ENCODE results near the gene CABCOCO1. TPM values are rescaled to one million over a fixed set of nuclear protein-coding genes. Genes with fewer than 3 reads are reported as not detected.

The CABCOCO1 gene
- total RNA-seq, 1 donor from 2014 or later, result 0.19 TPM

DNA sequence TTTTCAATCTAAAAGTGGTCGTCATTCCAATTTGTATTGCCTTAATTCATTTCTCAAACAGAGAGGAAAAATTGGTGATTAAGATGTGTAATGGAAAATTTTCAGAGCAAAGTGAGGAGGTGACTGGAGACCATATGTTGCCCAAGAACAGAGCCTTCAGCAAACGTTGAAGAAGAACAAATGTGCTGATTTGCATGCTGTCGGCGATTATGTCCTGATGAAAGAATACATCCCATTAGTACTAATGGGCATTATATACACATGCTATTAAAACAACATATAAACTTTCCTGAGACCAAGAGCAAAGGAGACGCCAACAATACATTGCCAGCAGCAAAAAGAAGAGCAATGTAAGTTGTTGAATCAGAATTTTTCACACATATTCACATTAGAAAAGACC is 138.8 kb downstream of the CABCOCO1 start:
- H3K4me1 Mint-ChIP-seq (ENCODE audit: unreplicated experiment), result peaks cover 11% of the 10 kb centered on the region
- no peak overlapping the region for H3K4me3 Mint-ChIP-seq (ENCODE audit: unreplicated experiment)
- H3K27ac Mint-ChIP-seq (ENCODE audit: unreplicated experiment), result no peak overlapping the region
- H3K36me3 Mint-ChIP-seq (ENCODE audit: unreplicated experiment), result no peaks in the 10 kb centered on the region
- no peaks in the 10 kb centered on the region for H3K9me3 Mint-ChIP-seq (ENCODE audit: unreplicated experiment)
- H3K27me3 Mint-ChIP-seq (ENCODE audit: unreplicated experiment), result no peaks in the 10 kb centered on the region
- DNase-seq (ENCODE audit: extremely low spot score, unreplicated experiment), result no peak
- TF ChIP-seq, protein P1, sequence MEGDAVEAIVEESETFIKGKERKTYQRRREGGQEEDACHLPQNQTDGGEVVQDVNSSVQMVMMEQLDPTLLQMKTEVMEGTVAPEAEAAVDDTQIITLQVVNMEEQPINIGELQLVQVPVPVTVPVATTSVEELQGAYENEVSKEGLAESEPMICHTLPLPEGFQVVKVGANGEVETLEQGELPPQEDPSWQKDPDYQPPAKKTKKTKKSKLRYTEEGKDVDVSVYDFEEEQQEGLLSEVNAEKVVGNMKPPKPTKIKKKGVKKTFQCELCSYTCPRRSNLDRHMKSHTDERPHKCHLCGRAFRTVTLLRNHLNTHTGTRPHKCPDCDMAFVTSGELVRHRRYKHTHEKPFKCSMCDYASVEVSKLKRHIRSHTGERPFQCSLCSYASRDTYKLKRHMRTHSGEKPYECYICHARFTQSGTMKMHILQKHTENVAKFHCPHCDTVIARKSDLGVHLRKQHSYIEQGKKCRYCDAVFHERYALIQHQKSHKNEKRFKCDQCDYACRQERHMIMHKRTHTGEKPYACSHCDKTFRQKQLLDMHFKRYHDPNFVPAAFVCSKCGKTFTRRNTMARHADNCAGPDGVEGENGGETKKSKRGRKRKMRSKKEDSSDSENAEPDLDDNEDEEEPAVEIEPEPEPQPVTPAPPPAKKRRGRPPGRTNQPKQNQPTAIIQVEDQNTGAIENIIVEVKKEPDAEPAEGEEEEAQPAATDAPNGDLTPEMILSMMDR (IDR thresholded peaks at IDR 0.05), result no peak

DNA sequence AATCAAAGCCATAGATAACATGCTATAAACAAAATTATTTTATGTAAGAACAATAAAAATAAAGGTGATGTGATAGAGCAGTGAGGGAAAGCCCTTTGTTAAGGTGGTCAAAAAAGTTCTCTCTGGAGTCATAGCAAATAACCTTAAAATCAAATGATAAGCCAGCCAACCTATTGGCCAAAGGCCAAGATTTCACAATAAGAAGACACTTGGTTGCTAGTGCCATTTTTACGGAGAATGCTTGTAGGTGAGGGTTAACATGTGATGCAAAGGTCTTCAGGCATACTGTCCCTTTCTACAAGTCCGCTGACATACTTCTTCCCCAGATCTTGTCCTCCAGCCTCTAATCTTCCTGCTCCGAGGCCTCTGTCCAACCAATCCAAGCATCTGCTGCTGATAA is 140.5 kb downstream of the CABCOCO1 start:
- H3K27ac Mint-ChIP-seq (ENCODE audit: unreplicated experiment), result no peak overlapping the region
- no peaks in the 10 kb centered on the region for H3K27me3 Mint-ChIP-seq (ENCODE audit: unreplicated experiment)
- H3K36me3 Mint-ChIP-seq (ENCODE audit: unreplicated experiment), result no peaks in the 10 kb centered on the region
- H3K9me3 Mint-ChIP-seq (ENCODE audit: unreplicated experiment), result peaks cover 4% of the 10 kb centered on the region
- H3K4me3 Mint-ChIP-seq (ENCODE audit: unreplicated experiment), result no peak overlapping the region
- TF ChIP-seq, protein P1 (IDR thresholded peaks at IDR 0.05), result no peak
- peaks cover 11% of the 10 kb centered on the region for H3K4me1 Mint-ChIP-seq (ENCODE audit: unreplicated experiment)
- DNase-seq (ENCODE audit: extremely low spot score, unreplicated experiment), result no peak

DNA sequence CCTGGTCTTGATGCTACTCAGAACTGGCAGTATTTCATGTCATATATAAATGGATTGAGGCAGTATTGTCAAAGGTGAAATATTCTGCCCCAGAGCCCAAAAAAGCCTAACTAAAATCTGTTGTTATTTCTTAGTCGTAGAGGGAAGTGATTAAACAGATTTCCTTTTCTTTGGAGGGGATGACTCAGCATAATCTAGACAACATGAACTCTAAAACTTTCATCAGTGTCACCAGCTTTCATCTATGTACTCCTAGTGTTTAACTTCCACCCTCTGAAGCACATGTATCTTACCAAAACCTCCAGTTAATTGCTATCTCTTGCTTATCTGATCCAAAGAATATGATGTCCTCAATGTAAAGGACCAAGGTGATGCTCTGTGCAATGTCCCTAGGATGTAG is 141.7 kb downstream of the CABCOCO1 start:
- Mint-ChIP-seq H3K9me3 (ENCODE audit: unreplicated experiment) (peaks cover 4% of the 10 kb centered on the region), H3K27ac (ENCODE audit: unreplicated experiment) (no peak overlapping the region), H3K36me3 (ENCODE audit: unreplicated experiment) (no peaks in the 10 kb centered on the region), H3K4me1 (ENCODE audit: unreplicated experiment) (peaks cover 5% of the 10 kb centered on the region), H3K4me3 (ENCODE audit: unreplicated experiment) (no peak overlapping the region), H3K27me3 (ENCODE audit: unreplicated experiment) (no peaks in the 10 kb centered on the region)
- DNase-seq (ENCODE audit: extremely low spot score, unreplicated experiment), result no peak
- TF ChIP-seq, protein P1 (IDR thresholded peaks at IDR 0.05), result no peak

DNA sequence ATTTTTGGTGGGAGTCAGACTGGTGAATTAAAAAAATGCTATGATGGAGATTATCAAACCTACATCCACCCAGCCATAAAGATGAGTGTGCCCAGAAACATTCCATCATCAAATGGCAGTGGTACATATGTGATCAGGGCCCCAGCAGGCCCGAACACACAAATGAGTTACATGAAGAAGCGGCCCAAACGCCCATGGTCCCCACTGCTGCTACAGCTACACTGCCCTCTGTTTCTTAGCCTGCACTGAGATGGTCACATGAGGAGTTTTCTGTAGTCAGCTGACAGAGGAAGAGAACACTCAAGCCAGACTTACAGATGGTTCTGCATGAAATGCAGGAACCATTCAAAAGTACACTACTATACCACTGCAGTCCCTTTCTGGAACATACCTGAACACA is 142.4 kb downstream of the CABCOCO1 start:
- peaks cover 5% of the 10 kb centered on the region for H3K4me1 Mint-ChIP-seq (ENCODE audit: unreplicated experiment)
- no peak for DNase-seq (ENCODE audit: extremely low spot score, unreplicated experiment)
- no peaks in the 10 kb centered on the region for H3K36me3 Mint-ChIP-seq (ENCODE audit: unreplicated experiment)
- no peak overlapping the region for H3K4me3 Mint-ChIP-seq (ENCODE audit: unreplicated experiment)
- no peak overlapping the region for H3K27ac Mint-ChIP-seq (ENCODE audit: unreplicated experiment)
- peaks cover 4% of the 10 kb centered on the region for H3K9me3 Mint-ChIP-seq (ENCODE audit: unreplicated experiment)
- TF ChIP-seq, protein P1 (IDR thresholded peaks at IDR 0.05), result no peak
- no peaks in the 10 kb centered on the region for H3K27me3 Mint-ChIP-seq (ENCODE audit: unreplicated experiment)

DNA sequence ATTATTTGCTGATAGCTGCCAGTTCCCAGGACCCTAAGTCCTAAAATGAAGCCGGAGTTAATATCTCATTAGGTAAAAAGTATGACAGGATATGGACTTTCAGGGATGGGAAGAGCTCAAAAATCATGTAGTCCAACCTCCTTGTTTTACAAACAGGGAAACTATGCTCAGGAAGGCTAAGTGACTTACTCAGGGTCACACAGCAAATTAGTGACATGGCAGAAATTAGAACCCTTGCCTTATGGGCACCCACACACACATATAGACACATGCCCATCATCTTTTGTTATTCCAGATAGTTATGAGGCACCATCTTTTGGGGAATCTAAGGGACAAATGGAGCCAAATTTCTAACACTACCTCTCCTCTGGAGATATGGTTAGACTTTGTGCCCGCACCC is 147.5 kb downstream of the CABCOCO1 start:
- Mint-ChIP-seq H3K36me3 (ENCODE audit: unreplicated experiment) (no peaks in the 10 kb centered on the region), H3K27me3 (ENCODE audit: unreplicated experiment) (no peaks in the 10 kb centered on the region), H3K4me3 (ENCODE audit: unreplicated experiment) (no peak overlapping the region), H3K27ac (ENCODE audit: unreplicated experiment) (no peak overlapping the region), H3K4me1 (ENCODE audit: unreplicated experiment) (no peaks in the 10 kb centered on the region), H3K9me3 (ENCODE audit: unreplicated experiment) (peaks cover 4% of the 10 kb centered on the region)
- TF ChIP-seq, protein P1 (IDR thresholded peaks at IDR 0.05), result no peak
- no peak for DNase-seq (ENCODE audit: extremely low spot score, unreplicated experiment)
